HepG2 (cell line): Measurements from ENCODE around the gene RRAD. TPM values are rescaled to one million over a fixed set of nuclear protein-coding genes. Genes with fewer than 3 reads are reported as not detected.

ENCODE experiments used
- BCL6 ChIP-seq: IDR thresholded peaks from 2 replicates; pipeline ENCODE4 v1.6.1; 2016; ENCODE audit warnings: missing genetic modification reagents, missing compliant biosample characterization
- HNRNPLL ChIP-seq: fragments of 200-400 bp; formaldehyde crosslinking; IDR thresholded peaks from 2 replicates; pipeline ENCODE4 v1.6.1; 2017; ENCODE audit warnings: mild to moderate bottlenecking, low read depth, low read length; ENCODE audit not compliant: poor library complexity, severe bottlenecking
- IRF1 ChIP-seq: sonication (generic); formaldehyde crosslinking; IDR thresholded peaks from 2 replicates; pipeline ENCODE4 v1.4.0; 2020; ENCODE audit warnings: low read depth, mild to moderate bottlenecking, missing genetic modification reagents
- PCBP1 ChIP-seq: fragments of 200-400 bp; formaldehyde crosslinking; IDR thresholded peaks from 2 replicates; pipeline ENCODE4 v1.6.1; 2017; ENCODE audit warnings: mild to moderate bottlenecking, low read depth, low read length, borderline replicate concordance
- PHF21A ChIP-seq: sonication (generic); formaldehyde crosslinking; IDR thresholded peaks from 2 replicates; pipeline ENCODE4 v1.5.0; 2020; ENCODE audit warnings: mild to moderate bottlenecking, missing genetic modification reagents
- REST ChIP-seq, 2 experiments: IDR thresholded peaks; 2 replicates each; pipeline ENCODE4 v1.6.1; 2011 to 2012; ENCODE audit warnings: low read length in 2 of 2, borderline replicate concordance in 1 of 2, low read depth in 1 of 2, mild to moderate bottlenecking in 1 of 2, moderate library complexity in 1 of 2
- SNAPC4 ChIP-seq: sonication (generic); formaldehyde crosslinking; IDR thresholded peaks from 2 replicates; pipeline ENCODE4 v1.4.0; 2020; ENCODE audit warnings: mild to moderate bottlenecking, missing genetic modification reagents
- SSRP1 ChIP-seq: IDR thresholded peaks from 2 replicates; pipeline ENCODE4 v1.6.1; 2016; ENCODE audit warnings: control low read depth
- XBP1 ChIP-seq: sonication (generic); formaldehyde crosslinking; IDR thresholded peaks from 2 replicates; pipeline ENCODE4 v1.5.0; 2020; ENCODE audit warnings: missing genetic modification reagents
- ZNF264 ChIP-seq: sonication (generic); formaldehyde crosslinking; IDR thresholded peaks from 2 replicates; pipeline ENCODE4 v1.4.0; 2020; ENCODE audit warnings: missing genetic modification reagents
- ZNF281 ChIP-seq: sonication (generic); formaldehyde crosslinking; IDR thresholded peaks from 2 replicates; pipeline ENCODE4 v1.4.0; 2020; ENCODE audit warnings: missing genetic modification reagents, borderline replicate concordance
- ZNF343 ChIP-seq: sonication (generic); formaldehyde crosslinking; IDR thresholded peaks from 2 replicates; pipeline ENCODE4 v1.4.0; 2020; ENCODE audit warnings: mild to moderate bottlenecking, missing genetic modification reagents
- ZNF350 ChIP-seq: sonication (generic); formaldehyde crosslinking; IDR thresholded peaks from 2 replicates; pipeline ENCODE4 v1.4.0; 2020; ENCODE audit warnings: mild to moderate bottlenecking, low read depth, missing genetic modification reagents, borderline replicate concordance
- ZNF414 ChIP-seq: sonication (generic); formaldehyde crosslinking; IDR thresholded peaks from 2 replicates; pipeline ENCODE4 v1.5.0; 2020; ENCODE audit warnings: missing genetic modification reagents
- ZNF552 ChIP-seq: sonication (generic); formaldehyde crosslinking; IDR thresholded peaks from 2 replicates; pipeline ENCODE4 v1.9.0; 2022; ENCODE audit warnings: missing genetic modification reagents, mild to moderate bottlenecking, borderline replicate concordance
- polyA plus RNA-seq, 8 experiments: library from polyadenylated mRNA; depleted of rRNA in 3 of 8; stranded (reverse) in 7 of 8; unstranded in 1 of 8; fragments of >200 nt; fragmentation: Illumina TruSeq in 4 of 8; extraction: Trizol in 4 of 8; gene quantifications; 2 replicates each; pipeline versions ENCODE4 v1.2.1 to v1.2.3, GENCODE V29; 2011 to 2016; ENCODE audit warnings: low read depth in 4 of 8, missing spikeins in 1 of 8, mixed read lengths in 1 of 8; ENCODE audit not compliant: insufficient read depth in 1 of 8
- total RNA-seq, 5 experiments: library from RNA; depleted of rRNA; stranded (reverse); fragments of >200 nt; fragmentation: Illumina TruSeq; extraction: Trizol; gene quantifications; 2 replicates each; pipeline ENCODE4 v1.2.3, GENCODE V29; 2016; ENCODE audit warnings: low read depth in 1 of 5

The RRAD gene
- total and polyA plus RNA-seq, 2 of the 13 experiments (the other 11 are each of a cell fraction or from before 2014, with no cell fraction given): 0.80 to 1.1 TPM

- TF ChIP-seq IRF1 (CRISPR knock-in tag) (no peak), ZNF264 (CRISPR knock-in tag) (no peak), SSRP1 (CRISPR knock-in tag) (no peak), ZNF350 (no peak), HNRNPLL (peak; percentile 24), ZNF343 (CRISPR knock-in tag) (no peak), ZNF414 (CRISPR knock-in tag) (peak; percentile 72; the same call in 1 of the 2 replicates), ZNF552 (CRISPR knock-in tag) (no peak), PCBP1 (0 out of 2 replicates have a peak, but pooled peaks have one; percentile 15), SNAPC4 (0 out of 2 replicates have a peak, but pooled peaks have one; percentile 26), REST (IDR thresholded peaks at IDR 0.05; ENCODE audit: borderline replicate concordance in 1 of 2, low read depth in 1 of 2, low read length in 2 of 2) (no peak), BCL6 (CRISPR knock-in tag) (no peak), PHF21A (CRISPR knock-in tag) (0 out of 2 replicates have a peak, but pooled peaks have one; percentile 27), XBP1 (no peak), ZNF281 (peak; percentile 80)
These were observed 6.3 kb downstream of the RRAD start, which contains the start of gene CDH16 (continued) for GRCh38 chr16:66918803-66919568.
